HG03565 (cell line): ENCODE data around the gene HBS1L.
A peak's percentile ranks its signal among the peaks of the same experiment; 100 is the strongest.

Experiments used
- ATAC-seq: cut with Tn5 transposase; IDR thresholded peaks from one replicate; pipeline ENCODE4 v1.9.1; 2021; ENCODE audit warnings: mild to moderate bottlenecking, moderate library complexity; ENCODE audit not compliant: unreplicated experiment

The HBS1L gene

DNA sequence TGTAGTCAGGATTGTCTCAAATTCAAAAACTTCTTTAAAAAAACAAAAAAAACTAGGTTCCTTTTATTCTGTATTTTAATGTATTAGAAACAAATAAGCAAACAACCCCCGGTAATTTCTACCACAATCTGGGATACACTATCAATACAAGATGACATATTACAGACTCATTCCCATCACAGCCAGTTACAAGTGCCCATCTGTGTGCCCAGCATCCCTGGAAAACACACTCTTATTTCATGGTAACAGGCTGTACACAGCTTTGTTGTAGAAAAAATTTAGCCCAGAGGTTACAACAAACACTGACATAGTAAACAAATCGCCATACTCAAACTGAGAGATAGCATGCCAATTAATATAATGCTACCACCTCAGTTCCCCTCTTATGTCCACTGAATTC, 16.3 kb downstream of the HBS1L start:
- ATAC-seq: no peak

DNA sequence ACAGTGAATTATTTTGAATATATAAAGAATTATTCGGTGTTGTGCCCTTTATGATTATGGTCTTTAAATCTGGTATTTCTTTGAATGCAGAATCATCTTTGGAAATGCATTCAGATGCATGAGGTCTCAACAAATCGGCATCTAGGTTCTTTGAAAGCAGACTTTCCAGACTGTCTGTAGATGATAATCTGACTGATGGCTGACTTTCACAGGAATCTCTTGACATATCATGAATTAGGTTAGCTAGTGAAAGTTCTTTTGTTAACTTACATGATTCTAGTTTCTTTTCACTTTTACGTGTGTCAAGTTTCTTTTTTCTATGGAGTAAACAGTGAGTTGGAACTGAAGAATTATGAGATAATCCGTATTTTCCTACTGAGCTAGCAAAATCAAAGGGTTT, 17.1 kb downstream of the HBS1L start:
- no peak for ATAC-seq

DNA sequence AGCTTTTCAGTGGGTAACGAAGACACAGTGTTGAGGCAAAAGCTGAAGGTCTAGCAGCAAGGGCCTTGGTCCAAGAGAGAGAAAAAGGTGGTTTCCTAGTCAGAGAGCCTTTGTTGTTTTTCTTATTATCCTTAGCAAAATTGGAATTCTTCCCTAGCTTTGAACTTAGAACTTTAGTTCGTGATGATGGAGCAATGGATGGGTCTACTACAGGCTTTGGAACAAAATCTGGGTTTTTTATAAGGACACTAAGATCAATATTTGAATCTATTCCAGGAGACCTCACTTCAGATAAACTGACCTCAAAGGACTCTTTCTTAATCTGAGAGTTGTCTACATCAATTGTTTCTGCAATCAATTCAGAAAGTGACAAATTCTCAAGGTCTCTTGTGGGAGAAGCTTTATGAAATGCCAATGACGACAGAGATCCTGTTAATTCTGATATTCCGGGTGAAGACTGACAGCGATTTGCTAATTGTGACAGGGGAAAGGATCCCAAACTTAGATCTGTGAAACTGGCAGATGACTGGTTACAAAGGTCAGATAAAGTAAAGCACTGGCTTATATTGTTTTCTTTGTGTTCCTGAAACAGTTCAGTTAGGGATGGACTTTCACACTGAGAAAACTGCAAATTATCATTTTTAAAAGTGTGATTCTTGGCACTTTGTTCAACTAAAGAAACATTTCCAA, 17.7 kb downstream of the HBS1L start:
- no peak for ATAC-seq

DNA sequence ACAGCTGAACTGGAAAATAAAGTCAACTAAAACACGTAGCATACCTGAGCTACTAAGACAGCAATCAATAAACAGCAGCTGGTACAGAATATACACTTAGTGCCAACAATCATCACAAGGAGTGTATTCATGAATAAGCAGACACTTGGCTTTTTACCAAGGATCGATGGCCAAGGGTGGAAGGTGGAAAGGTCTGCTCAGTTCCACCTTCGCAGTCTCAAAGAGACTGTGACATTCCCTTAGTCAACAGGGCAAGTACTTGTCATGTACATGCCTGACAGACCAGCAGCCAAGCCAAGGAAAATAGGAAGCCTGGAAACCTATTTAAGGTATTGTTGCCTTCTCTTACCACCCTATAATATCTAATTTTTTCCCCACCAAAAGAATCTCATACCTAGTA, 21.4 kb downstream of the HBS1L start:
- no peak for ATAC-seq

DNA sequence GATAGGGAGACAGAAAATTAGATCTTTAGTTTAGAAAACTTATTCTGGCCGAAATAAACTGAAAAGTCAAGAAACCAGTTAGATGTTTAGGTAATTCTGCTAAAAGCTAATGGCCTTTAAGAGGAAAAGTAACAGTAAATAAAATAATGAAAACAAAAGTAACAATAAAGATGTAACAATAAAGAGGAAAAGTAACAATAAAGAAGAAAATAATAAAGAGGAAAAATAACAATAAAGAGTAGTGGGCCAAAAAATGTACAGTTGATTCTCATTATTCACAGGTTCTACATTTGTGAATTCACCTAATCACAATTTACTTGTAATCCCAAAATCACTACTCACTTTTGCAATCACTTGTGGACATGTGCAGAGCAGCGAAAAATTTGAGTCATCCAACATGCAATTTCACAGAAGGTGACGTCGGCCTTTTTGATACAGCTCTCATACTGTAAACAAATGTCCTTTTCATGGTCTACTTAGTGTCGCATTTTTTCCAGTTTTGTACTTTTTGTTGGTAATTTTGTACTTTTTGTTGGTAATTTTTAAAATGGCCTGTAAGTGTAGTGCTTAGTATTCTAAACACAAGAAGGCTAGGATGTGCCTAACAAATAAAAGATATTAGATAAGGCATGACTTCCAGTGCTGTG, 24.0 kb downstream of the HBS1L start:
- ATAC-seq: no peak

DNA sequence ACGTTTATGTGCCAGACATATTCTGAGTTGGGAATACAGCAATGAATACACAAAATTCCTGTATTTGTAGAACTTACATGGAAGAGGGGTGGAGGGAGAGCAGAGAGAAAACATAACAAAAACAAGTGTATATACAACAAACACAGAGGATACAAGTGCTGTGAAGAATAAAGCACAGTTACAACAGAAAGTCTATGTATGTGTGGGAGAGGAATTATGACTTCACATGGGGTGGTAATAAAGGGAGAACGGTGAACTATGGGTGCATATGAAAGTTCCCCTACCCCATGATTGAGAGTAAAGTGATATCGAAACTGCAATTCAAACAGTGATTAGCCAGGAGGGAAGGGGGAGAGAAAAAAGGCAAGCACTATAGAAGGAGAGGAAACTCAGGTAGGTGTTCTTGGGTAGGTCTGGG, 24.6 kb downstream of the HBS1L start:
- peak; percentile 95 for ATAC-seq

DNA sequence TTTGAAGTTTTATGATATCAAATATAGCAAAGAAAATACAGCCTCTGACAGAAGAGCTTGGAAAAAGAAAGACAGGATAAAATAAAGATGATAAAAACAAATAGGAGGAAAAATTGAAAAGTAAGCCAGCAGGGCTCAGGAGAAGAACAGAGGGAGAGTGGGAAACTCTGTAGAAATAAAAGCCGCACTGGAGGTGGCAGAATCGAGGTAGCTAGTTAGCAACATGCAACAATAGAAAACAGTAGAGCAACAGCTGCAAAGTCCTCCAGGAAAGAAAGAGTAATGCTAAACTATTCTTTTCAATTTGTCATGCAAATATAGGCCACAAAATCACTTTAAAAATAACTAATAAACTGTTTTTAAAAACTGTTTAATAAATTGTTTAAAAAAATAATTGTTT, 28.8 kb downstream of the HBS1L start:
- no peak for ATAC-seq

DNA sequence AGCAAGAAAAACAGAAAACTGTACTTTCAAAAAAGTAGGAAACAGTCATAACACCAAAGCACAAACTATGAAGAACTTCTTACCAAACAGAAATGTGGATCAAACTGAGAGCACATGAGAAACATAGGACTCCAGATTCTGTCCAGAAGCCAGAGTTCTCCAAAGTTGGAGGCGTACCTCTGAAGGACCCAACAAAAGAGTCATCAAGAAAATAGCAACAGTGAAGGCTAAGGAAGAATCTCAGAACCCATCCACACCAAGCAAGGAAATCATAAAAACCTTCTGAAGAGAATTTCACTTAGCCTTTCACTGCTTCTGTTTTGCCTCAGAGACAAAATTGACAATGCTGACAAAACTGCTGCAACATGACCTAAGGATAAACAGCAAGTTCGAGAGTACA, 29.4 kb downstream of the HBS1L start:
- no peak for ATAC-seq

DNA sequence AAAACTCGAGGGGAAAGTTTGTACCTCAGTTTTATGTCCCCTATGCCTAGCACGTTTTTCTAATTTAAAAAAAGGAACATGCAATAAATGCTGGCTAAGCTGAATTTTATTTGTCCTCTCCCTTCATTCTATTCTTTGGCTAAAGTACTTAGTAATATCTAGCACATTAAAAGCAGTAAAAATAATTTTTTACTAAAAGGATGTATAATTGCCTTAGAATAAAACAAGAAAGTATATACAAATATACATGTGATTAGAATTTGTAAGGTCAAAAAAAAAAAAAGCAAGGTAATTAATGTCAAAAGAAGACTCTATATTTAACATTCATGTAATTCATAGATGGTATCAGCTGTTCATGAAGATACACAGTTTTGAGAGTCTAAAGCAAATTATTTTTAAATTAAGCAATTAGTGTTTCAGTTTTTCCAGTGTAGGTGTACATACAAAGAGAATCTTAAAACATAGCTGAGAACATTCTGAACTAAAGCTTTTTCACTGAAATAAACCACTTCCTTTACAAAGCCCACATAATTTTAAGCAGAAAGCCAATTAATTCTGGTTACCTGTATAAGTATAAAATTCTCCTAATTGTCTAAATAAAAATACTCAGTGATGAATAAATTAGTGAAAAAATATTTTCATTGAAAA, 32.4 kb downstream of the HBS1L start:
- ATAC-seq: no peak

DNA sequence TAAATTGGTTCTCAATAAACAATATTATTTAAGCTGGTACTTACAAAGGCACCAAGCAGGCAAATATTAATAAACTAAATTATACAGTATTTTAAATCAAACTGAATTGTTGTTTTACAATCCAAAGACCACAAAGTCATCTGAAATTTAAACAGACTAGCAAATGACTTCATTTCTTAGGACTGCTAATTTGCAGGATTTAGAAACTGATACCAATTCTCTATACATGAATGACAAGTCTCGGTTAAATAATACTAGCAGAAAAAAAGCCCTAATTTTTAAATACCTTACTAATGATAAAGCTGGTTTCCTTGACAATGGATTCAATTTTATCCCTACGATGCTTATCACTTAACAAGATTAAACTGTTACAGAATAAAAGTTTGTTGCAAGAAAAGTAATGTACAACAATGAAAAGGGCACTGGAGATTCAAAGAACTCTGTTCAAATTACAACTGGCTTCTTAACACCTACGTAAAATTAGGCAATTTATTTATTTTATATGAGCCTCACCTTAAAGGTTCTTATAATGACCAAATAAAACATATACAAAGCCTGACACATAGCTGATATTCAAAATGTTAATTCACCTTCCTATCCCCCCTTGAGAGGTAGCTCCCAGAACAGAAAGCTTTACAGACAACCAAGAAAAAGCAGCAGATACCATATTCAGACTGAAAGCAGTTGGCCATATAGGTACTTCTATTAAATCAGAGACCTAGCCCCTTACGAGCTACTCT, 33.1 kb downstream of the HBS1L start:
- ATAC-seq: no peak

DNA sequence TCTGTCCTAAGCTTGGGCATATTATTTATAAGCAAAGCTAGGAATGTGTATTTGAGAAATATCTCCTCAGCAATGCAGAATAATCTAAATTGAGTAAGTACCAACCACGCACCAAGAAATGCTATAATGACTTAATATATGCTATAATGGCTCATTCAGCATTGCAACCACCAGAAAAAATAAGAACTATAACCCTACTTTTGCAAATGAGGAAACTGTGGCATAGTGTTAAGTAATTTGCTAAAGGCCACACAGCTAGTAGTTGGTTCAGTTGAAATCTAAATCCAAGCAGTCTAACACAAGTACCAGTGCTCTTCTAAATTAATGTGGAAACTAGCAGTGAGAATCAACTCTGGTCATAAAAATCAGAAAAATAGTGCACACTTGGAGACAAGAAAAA, 35.7 kb downstream of the HBS1L start:
- ATAC-seq: no peak

DNA sequence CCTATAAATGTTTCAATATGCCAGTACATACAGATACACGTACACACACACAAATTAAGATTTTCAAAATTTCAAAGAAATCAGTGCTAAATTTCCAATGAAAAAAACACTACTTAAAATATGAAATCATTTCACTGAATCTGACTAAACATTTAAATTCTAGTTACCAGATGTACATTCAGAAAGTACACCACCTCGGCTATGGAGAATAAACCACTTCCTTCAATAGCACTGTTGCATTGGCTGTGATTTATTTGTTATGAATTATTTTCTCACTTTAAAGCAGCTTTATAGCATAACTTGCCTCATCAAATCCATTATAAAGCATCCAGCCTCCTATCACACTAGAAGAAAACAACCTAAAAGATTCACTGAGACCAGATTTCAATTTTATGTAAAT, 36.6 kb downstream of the HBS1L start:
- no peak for ATAC-seq

DNA sequence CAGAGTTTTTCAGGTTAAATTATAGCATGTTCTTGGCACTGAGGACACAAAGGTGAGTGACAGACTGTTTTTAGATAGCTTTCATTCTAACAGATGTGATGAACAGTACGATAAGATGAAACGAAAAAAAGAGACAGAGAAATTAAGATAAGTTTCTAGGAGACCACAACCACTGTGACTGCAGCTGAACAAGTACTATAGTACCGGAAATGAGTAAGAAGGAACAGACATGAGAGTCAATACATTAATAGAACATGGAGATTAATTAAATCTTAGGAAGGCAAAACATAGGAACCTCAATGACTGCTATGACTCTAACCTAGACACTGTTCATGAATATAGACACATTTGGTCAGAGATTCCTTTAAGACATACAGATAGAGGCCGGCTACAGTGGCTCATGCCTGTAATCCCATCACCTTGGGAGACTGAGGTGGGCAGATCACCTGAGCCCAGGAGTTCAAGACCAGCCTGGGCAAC, 40.2 kb downstream of the HBS1L start:
- ATAC-seq: peak; percentile 83

DNA sequence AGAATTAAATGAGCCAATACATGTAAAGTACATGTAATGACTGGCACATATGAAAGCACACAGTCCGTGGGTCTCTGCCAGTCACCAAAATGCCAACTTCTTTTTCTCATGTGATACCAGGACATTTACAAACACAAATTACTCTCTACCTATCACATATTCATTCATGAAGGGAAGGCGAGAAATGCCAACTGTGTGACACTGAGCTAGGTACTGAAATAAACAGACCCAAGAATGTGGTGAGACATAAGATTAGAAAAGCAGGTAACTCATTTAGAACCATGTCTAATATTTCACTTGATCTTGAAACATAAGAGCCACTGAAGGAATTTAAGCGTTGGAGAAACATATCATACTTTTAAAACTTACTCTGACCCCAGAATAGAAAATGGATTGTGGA, 41.4 kb downstream of the HBS1L start:
- ATAC-seq: no peak

DNA sequence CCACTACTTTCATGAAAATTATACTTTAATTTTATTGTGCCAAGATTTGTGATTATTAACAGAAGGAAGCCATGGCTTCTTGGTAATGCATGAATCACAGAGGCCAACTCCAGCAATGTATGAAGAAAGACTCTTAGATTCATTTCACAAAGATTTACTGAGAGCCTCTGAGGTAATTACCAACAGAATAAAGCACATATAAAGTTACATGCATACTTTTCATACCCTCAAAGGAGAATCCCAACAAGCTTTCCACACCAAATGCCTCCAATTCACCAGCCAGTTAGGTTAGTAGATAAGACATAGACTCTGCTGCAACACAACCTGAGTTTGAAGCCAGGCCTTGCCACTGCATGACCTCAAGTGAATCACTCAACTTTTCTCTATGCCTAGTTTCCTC, 41.9 kb downstream of the HBS1L start:
- no peak for ATAC-seq

DNA sequence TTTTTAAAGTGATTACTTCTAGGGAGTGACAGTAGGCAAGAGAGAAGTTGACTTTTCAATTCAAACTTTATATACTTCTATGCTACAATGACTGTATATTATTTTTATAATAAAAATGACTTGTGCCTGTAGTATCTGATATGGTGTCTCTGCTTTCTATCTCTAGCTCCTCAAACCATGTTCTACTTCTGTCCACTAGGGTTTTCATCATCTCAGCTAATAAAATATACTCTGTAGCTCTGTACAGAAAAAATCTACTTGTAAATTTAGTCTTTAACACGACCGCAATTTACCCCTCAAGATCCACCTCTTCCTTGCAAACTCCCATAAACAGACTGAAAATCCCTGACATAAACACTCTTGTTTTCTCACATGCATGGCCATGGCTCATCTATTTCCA, 42.3 kb downstream of the HBS1L start:
- no peak for ATAC-seq

DNA sequence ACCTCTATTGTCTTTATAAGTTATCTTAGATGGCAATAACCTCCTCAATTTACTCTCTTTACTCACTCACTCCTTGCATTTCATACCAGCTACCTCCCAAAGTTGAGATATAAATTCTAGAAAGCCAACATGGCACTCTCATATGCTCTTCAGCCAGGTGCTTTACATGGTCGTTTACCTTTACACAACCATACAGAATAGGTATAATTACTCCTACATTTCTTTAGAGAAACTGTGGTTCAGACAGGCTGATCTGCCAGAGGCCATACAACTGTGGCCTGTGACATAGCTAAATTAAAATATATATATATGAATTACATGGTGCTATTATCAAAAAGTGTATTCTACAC, 45.7 kb downstream of the HBS1L start:
- peak; percentile 2 for ATAC-seq

DNA sequence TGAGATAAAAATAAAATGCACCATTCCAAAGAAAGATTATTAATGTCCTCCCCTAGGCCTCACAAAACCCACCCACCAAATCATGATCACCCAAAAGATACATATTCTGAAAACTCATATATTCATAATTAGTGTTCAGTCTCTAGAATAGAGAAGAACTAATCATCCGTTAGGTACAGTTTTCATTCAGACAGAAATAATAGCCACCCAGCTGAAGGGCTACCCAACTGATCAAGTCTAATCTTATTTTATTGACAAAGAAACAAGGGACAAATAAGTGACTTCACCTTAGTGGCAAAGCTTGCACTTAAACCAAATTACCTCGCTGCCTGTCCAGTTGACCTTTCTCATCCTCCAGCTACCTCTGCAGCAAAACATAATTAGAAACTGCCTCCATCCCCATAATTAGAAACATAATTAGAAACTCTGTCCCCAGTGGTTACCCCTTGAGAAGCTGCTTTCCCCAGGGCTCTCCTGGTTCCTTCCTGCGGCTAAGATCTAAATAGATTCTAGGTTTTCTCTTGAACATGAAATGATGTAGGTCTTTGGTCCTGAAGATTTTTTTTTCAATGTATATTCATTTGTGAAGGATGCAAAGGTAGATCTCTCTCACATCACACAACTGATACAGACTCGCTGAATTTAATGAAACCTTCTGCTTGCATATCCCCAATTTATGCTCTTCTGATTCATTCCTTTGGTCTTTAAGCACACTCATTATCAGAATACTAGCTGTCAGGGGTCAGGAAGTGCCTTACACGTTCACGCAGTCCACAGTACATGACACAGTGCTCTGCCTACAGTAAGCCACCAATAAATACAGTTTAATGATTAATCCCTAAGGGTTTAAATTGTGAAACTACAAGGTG, 46.3 kb downstream of the HBS1L start:
- peak; percentile 75 for ATAC-seq

DNA sequence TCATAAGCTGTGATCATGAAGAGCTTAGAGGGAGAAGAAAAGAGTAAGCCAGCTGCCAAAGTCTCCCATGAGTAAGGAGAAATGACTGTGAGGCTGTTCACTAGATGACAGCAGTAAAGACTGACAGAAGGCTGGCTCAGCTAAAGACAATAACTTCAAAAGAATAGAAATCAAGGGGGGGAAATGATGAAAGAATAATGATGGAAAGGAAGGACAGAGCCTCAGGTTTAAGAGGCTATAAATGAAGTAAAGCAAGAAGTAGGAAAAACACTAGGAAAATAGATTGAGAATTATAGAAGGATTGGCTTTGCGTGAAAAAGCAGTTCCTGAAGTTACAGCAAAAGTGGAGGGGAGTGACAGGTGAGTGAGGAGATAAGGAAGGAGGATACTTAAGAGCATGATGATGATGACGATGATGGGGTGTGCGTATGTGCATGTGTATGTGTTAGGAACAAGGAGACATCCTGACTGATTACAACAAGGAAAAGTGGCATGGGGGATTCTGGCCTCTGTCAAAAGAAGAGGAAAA, 48.2 kb downstream of the HBS1L start:
- no peak for ATAC-seq

DNA sequence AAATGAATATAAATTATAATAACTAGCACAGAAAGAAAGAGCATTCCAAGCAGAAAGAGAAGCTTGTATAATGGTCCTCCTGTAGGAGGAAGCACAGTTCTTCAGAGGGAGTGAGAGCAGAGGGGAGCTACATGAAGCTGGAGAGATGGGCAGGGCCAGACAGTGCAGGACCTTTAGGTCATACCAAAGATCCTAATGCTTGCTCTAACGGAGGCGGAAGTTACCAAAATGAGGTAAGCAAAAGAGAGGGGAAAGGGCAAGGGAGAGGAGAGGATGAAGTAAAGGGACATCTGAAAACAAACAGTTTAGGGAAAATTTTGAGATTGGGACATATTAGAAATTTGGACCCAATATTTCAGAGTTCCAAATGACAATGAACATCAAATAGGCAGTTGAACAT, 50.2 kb downstream of the HBS1L start:
- no peak for ATAC-seq
